Measurements from ENCODE around the gene RALGAPB.

RALGAPB gene

GRCh38 chr20:38617830-38618196 lies 145.2 kb downstream of the RALGAPB start:
- DNase-seq: no peak

GRCh38 chr20:38620441-38620840 lies 147.8 kb downstream of the RALGAPB start:
- no peak for DNase-seq

GRCh38 chr20:38623061-38623460 lies 150.4 kb downstream of the RALGAPB start:
- DNase-seq: no peak

DNA sequence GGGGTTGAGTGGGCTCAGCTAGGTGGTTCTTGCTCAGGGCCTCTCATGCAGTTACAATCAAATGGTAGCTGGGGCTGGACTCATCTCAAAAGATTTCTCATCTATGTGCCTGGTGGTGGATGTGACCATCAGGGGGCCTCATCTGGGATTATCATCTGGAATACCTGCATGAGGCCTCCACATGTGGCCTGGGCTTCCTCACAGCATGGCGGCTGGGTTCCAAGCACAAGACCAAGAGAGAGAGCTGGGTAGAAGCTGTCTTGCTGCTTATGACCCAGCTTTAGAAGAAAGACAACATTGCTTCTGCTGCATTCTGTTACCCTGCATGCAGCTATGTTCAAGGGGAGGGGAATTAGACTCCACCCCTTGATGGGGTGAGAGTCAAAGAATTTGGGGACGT lies 151.4 kb downstream of the RALGAPB start:
- no peak for DNase-seq

DNA sequence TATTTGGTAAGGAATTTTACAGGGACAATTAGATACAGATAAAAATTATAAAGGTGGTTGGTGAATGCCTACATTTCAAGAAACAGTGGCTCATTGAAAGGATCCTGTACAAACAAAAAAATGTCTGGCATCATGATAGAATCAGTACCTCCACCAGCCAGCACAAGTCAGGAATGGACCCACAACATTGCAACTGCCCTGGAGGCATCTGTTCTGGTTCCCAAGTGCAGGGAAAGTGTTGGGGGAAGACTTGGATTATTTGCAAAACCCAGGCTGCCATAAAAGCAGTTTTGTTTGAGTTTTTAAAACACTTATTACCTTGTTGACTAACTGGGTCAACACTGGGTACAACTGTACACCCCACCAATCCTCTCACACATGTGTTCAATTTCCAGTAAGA lies 153.3 kb downstream of the RALGAPB start:
- DNase-seq: no peak

DNA sequence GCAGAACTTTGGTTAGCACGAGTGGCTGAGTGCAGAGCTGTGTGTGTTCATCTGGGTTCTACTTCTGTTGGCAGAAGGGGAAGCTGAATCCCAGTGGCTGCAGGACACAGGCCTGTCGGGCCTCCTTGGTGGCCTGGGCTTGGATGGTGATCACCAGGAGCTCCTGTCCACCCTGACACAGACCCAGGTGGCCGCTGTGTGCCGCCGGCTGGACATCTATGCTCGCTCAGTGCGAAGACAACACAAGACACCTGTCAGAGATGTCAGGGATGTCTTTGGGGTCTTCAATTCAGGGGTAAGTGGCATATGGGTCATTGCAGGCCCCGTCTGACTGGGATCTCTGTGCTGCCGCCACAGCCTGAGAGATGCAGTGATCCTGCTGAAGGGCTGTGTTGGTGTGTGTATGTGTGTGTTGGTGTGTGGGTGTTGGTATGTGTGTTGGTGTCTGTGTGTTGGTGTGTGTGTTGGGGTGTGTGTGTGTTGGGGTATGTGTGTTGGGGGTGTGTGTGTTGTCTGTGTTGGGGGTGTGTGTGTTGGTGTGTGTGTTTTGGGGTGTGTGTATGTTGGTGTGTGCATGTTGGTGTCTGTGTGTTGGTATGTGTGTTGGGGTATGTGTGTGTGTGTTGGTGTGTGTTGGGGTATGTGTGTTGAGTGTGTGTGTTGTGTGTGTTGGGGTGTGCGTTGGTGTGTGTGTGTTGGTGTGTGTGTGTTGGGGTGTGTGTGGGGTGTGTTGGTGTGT lies 154.4 kb downstream of the RALGAPB start:
- no peak for DNase-seq

Data from hematopoietic multipotent progenitor cell treated with erythropoietin and hydrocortisone succinate and interleukin-3 and kit ligand, for 4 days (in vitro differentiated cells).